CD4-positive, alpha-beta T cell treated with Interleukin-6 at 100 ng/mL for 8 hours (primary cell): ENCODE data around the gene ZNF410.
"Not testable (repeated sequence)": the region's sequence is repeated elsewhere in the genome, so short reads cannot be mapped to it uniquely, and the experiment has no call there.

ENCODE experiments used
- DNase-seq: peaks from one replicate; pipeline ENCODE4 v3.0.0-alpha.2; 2020; ENCODE audit warnings: mixed read lengths, low spot score

ZNF410 gene

GRCh38 chr14:73887318-73887616 is 608 bp downstream of the ZNF410 start:
- peak; percentile 1 for DNase-seq

- no peak for DNase-seq
Measured at GRCh38 chr14:73887694-73888459, 1.2 kb downstream of the ZNF410 start.

DNA sequence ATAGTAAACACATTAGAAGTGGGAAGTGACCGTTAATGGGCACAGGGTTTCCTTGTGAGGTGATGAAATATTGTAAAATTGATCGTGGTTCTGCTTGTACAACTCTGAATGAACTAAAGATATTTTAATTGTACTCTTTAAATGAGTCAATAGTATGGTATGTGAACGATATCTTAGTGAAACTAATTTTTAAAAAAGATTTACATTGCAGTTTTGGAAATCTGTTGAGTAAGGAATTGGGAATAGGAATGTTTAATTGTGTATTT is 1.7 kb downstream of the ZNF410 start:
- DNase-seq, result no peak

- DNase-seq, result no peak
Measured at GRCh38 chr14:73888971-73889370, 2.3 kb downstream of the ZNF410 start.

DNA sequence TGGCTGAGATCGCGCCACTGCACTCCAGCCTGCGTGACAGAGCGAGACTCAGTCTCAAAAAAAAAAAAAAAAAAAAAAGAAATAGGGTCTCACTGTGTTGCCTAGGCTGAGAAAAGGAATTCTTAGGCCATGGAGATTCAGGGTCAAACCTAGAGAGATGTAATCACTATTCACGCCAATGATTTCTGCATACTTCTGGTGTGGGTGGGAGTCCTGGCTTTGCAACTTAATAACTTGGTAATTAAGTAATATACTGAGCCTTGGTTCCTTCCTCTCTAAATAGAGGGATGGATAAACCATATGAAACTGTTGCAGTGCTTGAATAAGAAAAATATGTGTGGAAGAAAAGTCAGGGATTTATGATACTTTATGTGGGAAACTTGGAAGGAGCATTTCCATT is 2.7 kb downstream of the ZNF410 start:
- no peak for DNase-seq

DNA sequence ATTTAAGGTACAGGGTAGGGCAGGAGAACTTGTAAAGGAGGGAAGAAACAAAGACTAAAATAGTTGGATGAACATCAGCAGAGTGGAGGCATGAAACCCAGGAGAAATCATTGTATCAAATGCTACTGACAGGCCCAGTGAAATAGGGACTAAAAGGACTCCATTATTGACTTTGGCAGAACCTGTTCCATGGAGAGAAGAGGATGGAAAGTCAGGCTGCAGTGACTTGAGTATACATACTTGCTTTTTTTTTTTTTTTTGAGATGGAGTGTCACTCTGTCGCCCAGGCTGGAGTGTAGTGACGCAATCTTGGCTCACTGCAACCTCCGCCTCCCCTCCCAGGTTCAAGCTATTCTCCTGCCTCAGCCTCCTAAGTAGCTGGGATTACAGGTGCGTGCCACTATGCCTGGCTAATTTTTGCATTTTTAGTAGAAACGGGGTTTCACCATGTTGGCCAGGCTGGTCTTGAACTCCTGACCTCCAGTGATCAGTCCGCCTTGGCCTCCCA is 7.6 kb downstream of the ZNF410 start:
- not testable (repeated sequence) for DNase-seq

- no peak for DNase-seq
Measured at GRCh38 chr14:73895939-73896338, 9.3 kb downstream of the ZNF410 start.

DNA sequence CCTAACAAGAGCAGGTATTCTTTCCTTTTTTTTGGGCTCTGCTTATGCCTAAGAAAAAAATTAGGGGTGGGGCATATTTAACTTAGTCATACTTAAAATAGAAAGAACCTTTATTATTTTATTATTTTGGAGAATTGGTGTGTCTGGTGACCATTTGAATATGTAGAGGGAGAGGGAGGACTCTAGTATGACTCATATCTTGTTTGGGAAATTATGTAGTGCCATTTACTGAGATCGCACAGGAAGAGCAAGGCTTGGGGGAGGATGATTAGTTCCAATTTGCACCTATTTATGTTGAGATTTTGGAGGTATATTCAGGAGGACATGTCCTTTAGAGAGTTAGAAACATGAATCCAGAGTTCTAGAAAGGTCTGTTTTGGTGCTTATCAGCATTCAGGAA is 9.9 kb downstream of the ZNF410 start:
- no peak for DNase-seq

- DNase-seq, result no peak
Measured at GRCh38 chr14:73903028-73903427, 16.4 kb downstream of the ZNF410 start.

DNA sequence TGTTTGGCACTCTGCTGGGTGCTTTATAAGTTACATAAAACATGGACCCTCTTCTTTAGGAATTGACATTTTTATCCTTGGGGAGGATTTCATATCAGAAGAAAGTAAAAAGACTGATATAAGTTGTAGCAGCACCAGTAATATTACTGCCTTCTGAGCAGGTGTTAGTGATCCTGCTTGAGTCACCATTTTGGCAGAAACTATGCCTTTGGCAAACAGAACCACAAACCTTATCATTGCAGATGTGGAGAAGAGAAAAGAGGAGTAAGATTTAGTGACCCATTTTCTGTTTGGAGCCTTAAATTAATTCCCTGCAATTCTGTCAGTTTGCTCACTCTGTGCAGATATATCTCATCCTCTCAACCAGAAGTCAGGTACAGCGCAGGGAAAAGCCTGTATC is 23.0 kb downstream of the ZNF410 start:
- no peak for DNase-seq

- DNase-seq, result no peak
Measured at GRCh38 chr14:73913256-73913655, 26.6 kb downstream of the ZNF410 start.

- no peak for DNase-seq
Measured at GRCh38 chr14:73916324-73916723, 29.7 kb downstream of the ZNF410 start.

DNA sequence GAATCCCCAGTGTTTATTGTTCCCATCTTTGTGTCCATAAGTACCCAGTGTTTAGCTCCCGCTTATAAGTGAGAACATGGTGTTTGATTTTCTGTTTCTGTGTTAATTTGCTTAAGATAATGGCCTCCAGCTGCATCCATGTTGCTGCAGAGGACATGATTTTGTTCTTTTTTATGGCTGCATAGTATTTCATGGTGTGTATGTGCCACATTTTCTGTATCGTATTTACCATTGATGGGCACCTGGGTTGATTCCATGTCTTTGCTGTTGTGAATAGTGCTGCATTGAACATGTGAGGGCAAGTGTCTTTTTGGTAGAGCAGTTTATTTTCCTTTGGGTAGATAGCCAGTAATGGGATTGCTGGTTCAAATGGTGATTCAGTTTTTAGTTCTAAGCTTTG is 32.8 kb downstream of the ZNF410 start:
- DNase-seq, result not testable (repeated sequence)

GRCh38 chr14:73924337-73924736 is 37.7 kb downstream of the ZNF410 start:
- DNase-seq, result no peak

DNA sequence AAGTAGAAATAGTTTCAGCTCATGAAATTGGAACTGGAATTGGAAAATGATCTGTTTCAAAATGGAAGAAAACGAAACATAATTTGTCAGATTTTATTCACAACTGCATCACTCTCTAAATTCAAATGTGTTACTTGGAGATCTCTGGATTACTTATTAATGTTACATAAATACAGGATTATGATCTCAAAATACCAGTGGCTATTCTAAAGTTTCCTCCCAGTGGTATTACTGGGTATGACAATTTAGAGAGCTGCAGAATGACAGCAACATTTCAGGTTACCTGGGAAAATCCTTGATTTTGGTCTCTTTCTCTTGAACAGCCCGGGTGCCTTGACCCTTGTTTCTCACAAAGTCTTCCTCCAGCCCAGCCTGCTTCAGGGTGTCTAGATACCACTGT is 49.0 kb downstream of the ZNF410 start:
- DNase-seq, result no peak

DNA sequence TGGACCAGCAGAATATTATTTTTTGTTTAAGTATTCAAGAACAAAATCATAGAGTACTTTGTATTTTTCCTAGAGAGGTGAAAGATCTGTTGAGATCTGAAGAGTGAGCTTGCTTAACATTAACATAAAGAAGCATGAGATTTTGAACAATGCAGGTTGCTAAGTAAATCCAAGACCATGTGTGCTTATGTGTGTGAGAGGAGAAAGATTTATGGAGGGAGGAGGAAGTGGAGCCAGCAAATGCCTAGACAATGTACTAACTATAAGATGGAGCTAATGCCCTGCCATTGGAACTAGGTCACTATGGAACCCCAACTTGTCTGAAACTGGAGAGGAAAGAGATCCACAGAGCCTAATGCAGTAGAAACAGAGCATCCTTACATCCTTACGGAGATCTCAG is 49.9 kb downstream of the ZNF410 start:
- no peak for DNase-seq

- DNase-seq, result no peak
Measured at GRCh38 chr14:73937012-73937411, 50.4 kb downstream of the ZNF410 start.

DNA sequence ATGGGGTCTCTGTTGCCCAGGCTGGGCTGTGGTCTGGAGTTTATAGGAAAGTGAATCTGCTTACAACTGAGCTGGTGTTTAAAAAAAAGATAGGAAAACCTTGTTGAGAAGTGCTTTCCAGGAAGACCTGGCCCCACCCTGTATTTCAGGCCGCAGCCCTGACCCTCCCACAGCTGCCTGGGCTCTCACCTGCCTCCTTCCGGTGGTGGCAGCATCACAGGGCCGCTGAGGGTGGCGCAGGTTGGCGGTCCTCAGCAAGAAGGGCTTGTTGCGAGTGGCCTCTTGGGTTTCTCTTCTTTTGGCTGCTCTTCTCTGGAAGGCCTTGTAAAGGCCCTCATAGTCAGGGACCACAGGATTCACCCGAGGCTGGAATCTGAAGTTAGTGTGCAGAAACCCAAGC is 55.5 kb downstream of the ZNF410 start:
- no peak for DNase-seq

GRCh38 chr14:73943083-73943482 is 56.4 kb downstream of the ZNF410 start:
- no peak for DNase-seq

DNA sequence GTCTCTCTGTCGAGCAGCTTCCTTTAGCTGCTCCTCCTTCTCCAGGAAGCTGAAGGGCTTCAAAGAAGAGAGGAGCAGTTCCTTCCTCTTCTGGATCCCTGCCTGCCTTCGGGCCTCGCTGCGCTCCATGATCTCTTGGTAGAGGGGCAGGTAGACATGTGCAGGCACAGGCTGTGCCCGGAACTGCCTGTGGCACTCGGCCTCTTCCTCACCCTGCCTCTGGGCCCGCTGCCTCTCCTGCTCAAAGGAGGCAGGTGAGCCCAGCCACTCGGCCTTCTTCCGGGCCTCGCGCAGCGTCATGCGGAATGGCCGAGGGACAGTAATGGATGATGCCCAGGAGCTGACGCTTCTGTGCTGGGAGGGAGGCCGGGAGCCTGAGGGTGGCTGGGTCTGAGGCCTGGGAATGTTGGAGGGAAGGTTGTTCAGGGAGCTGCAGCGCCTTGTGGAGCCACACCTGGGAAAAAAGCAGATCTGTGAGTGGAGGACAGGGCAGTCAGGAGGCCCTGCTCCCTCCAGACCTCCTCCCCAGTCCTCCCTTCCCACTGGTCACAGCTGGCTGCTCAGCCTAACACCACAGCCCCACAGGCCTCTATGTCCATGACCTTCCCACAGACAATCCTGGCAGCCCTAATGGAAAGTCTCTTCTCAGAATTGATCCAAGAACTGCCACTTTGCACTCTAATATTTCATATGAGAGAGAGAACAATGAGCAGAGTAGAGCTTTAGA is 57.9 kb downstream of the ZNF410 start:
- no peak for DNase-seq

DNA sequence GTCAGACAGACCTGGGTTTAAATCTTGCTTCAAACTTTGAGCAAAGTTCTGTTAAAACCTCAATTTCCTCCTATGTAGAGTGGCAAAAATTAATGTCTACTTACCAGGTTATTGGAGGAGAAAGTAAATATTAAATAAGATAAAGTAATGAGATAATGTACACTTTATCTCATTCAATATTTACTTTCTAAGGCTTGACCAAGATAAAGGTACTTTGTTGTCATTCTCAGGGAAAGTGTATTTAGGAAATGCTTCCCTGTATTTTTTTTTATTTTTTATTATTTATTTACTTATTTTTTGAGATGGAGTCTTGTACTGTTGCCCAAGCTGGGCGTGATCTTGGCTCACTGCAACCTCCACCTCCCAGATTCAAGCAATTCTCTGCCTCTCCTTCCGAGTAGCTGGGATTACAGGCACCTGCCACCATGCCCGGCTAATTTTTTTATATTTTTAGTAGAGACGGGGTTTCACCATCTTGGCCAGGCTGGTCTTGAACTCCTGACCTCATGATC is 58.6 kb downstream of the ZNF410 start:
- no peak for DNase-seq

DNA sequence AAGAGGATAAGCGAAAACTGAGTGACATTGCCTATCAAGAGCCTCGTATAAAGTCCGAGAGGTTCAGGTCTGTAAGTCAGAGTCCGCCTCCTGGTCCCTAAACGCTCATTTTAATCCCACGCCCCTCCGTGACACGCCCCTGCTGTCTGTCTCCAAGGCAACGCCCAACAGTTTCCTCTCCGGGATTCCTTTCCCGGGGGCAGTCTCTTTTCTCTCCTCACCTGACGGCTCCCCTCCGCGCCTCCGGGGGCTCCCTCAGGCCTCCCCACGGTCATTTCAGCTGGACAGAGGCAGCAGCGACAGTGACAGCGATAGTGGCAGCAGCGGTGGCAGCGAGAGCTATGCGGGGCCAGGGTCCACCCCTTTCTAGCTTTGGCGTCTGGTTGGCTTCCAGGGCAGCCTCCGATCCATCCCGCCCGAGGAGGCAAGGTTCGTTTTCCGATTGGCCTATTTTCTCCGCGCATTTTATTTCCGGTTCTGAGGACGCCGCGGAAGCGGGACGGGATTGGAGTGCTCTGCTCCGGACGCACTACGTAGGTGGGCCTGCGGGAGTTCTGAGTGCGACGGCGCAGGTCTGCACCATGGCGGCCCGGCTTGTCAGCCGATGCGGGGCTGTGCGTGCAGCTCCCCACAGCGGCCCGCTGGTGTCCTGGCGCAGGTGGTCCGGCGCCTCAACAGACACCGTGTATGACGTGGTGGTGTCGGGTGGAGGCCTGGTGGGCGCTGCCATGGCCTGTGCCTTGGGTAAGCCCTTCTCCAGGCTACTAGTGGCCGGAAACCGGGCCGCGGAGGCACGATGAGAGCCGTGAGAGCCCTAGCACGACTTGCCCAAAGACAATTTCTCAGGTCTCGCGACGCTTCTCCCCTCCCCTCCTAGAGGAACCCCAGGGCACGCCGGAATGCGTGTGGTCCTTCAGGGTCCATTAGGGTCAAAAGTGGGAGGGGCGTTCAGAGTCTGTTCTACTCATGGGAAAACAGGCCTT is 63.4 kb downstream of the ZNF410 start, which contains the start of the genes COQ6 and FAM161B:
COQ6 (plus strand) TSS at position 551 of the 983 bp plus-strand sequence; CDS start at position 582, 31 bp downstream.
FAM161B (minus strand) TSS at position 343 of the 983 bp plus-strand sequence; CDS start at position 275, 68 bp downstream.
- peak; percentile 91 for DNase-seq
